Psoas muscle (tissue), 8 donors: ENCODE results near the gene HORMAD2. TPM values are rescaled to one million over a fixed set of nuclear protein-coding genes. Genes with fewer than 3 reads are reported as not detected.

Experiments
- ATAC-seq, 4 donors: fragments of 200-7000 bp; cut with Tn5 transposase; one replicate each; pipeline ENCODE4 v1.9.1; 2020; ENCODE audit warnings: moderate library complexity in 3 of 4, mild to moderate bottlenecking in 2 of 4
- DNase-seq, 2 donors: peaks; one replicate each; pipeline ENCODE4 v3.0.0-alpha.2; 2020
- H3K27ac ChIP-seq: fragments of 200-600 bp; one replicate; pipeline ENCODE4 v1.8.0; 2022
- H3K27me3 ChIP-seq, 3 donors: fragments of 200-600 bp in 1 of 3; one replicate each; pipeline versions ENCODE4 v1.6.1 to v1.8.0; 2013 to 2022; ENCODE audit warnings: low read length in 2 of 3, mild to moderate bottlenecking in 2 of 3, moderate library complexity in 1 of 3; ENCODE audit not compliant: insufficient read depth in 3 of 3
- H3K36me3 ChIP-seq, 2 donors: fragments of 200-600 bp in 1 of 2; one replicate each; pipeline versions ENCODE4 v1.6.1 to v1.8.0; 2013 to 2022; ENCODE audit warnings: low read depth in 1 of 2, mild to moderate bottlenecking in 1 of 2, moderate library complexity in 1 of 2; ENCODE audit not compliant: insufficient read depth in 1 of 2
- H3K4me1 ChIP-seq: fragments of 200-600 bp; one replicate; pipeline ENCODE4 v1.8.0; 2022
- H3K4me3 ChIP-seq: fragments of 200-600 bp; one replicate; pipeline ENCODE4 v1.8.0; 2022; ENCODE audit warnings: mild to moderate bottlenecking
- H3K9me3 ChIP-seq: fragments of 200-600 bp; one replicate; pipeline ENCODE4 v1.8.0; 2022
- CTCF ChIP-seq: fragments of 200-600 bp; IDR thresholded peaks from one replicate; pipeline ENCODE4 v1.8.0; 2022; ENCODE audit warnings: antibody characterized with exemption
- WGBS, 3 donors: extraction: QIAGEN DNeasy Blood & Tissue Kit; methylation state at CpG; one replicate each; pipeline versions ENCODE4 v1.1.6 to v1.1.7; 2013; 5-methylcytosine and 5-hydroxymethylcytosine counted together
- intact Hi-C, 2 donors: fragments of 100-400 bp; cut with DNase I; formaldehyde crosslinking; loops; one replicate each; pipeline versions ENCODE4 v1.11.0 to v1.14.2; 2022
- polyA plus RNA-seq, 3 donors: library from polyadenylated mRNA; stranded (reverse); fragments of 200-250 nt; gene quantifications; one replicate each; pipeline ENCODE4 v1.2.3, GENCODE V29; 2013
- total RNA-seq, 4 donors: library from RNA; stranded (reverse); fragmentation: NEBNext Ultra II Directional in 2 of 4; extraction: Animal tissue kit (Norgen Biotek cat#: 25700) in 2 of 4; gene quantifications; one replicate each; pipeline versions ENCODE4 v1.2.1 to v1.2.4, GENCODE V29; 2021 to 2023
- donor health status: healthy with polysubstance abuse.
- donor health status: DM: no; HTN: no; CAD: no; lungs with moderate emphysema.
- donor health status: Bipolar disorder and iron deficiency.
- donor health status: healthy.
- donor health status: DM: yes; HTN: yes; CAD: no.
- donor health status: DM: no; HTN: no; CAD: no.
- donor health status: DM: no; HTN: no; CAD: no.
- donor health status: DM: yes; HTN: yes; CAD: no.

Gene HORMAD2
- total and polyA plus RNA-seq, 7 donors: not detected

GRCh38 chr22:30192427-30192826 lies 112.2 kb downstream of the HORMAD2 start:
- Histone ChIP-seq H3K4me3 (no peak overlapping the region), H3K27me3 (peaks cover 0 to 28% (median 2%) of the 10 kb centered on the region in 3 donors), H3K27ac (no peak overlapping the region), H3K36me3 (no peaks in the 10 kb centered on the region), H3K9me3 (no peaks in the 10 kb centered on the region), H3K4me1 (no peaks in the 10 kb centered on the region)
- no peak for TF ChIP-seq CTCF
- WGBS, 3 donors: 78 to 93% (median 79%) methylated on average over 1 of the region's 1 CpG
- intact Hi-C loops: no loop called here
- DNase-seq (no peak), ATAC-seq (no peak)

DNA sequence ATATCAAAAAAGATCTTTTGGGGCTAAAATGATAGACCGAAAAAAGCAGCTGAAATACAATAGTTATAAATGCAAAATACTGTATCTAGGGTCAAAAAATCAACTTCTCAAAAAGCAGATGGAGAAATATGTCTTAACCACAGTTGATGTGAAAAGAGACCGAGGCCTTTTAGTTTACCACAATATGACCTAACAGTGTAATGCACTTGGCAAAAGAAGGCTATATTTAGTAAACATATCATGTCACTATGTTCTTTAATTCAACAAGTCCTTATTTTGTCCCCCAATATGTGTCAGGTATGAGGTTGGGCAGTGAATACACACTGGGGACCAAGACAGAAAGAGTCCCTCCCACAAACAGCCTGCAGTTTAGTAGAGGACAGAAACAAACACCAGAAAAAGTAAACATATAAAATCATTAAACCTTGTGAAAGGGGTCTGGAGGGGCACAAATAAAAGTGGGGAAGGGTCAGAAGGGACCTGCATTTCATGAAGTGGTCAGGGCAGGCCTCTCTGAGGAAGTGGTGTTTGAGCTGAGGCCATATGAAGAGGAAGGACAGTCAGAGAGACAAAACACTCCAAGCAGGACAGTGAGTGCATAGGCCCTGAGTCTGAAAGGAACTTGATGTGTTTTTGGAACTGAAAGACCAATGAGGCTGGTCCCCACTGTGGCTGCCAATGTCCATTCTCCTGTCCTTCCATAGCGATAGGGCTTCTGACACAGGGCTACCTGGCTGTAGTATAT lies 112.9 kb downstream of the HORMAD2 start:
- no peaks in the 10 kb centered on the region for H3K36me3 ChIP-seq
- no peak overlapping the region for H3K4me3 ChIP-seq
- peaks cover 0 to 25% (median 2%) of the 10 kb centered on the region in 3 donors for H3K27me3 ChIP-seq
- no peak overlapping the region for H3K27ac ChIP-seq
- ATAC-seq (no peak), DNase-seq (no peak)
- no peaks in the 10 kb centered on the region for H3K4me1 ChIP-seq
- intact Hi-C loops: no loop called here
- no peak for TF ChIP-seq CTCF
- WGBS, 3 donors: 95 to 96% (median 96%) methylated on average over 3 of the region's 3 CpGs
- H3K9me3 ChIP-seq: no peaks in the 10 kb centered on the region

DNA sequence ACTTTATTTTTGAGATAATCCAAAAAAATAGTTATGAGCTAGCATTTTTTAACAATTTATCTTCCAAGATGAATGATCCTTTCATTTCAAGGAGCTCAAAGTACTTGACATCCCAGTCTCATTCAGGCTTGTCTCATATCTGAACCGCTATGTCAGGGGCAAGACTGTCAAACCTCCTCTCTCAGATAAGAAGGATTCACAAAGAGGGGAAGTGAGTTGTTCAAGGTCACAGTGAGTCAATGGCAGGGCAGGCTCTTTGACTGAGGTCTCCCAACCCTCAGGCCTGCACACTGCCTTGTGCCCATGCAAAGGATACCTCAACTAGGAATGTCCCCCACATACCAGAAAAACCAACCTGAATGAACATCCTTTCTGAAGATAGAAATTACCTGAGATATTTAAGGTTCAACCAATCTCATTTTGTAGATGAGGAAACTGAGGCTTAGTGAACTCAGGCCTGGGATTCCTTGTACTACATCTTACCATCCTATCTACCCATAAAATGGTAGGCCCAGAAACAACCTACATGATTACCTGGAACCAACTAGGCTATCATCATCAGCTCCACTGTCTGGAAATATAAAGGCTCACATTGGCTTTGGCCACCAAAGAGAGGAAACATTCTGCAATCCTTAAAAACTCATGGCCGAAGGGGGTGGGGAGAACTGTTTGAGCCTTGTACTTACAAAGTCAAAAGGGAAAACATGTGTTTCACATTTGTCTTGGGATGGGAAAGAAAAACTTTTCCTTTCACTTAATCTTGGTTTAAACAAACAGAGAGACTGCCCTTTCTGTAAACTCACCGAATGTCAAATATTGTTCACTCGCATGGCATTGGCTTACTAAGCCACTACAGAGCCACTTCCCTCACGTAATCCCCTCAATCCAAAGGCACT lies 115.2 kb downstream of the HORMAD2 start:
- WGBS, 3 donors: 63 to 67% (median 66%) methylated on average over 5 of the region's 5 CpGs
- Histone ChIP-seq H3K9me3 (no peaks in the 10 kb centered on the region), H3K27ac (peak overlapping the region; percentile 71), H3K36me3 (no peaks in the 10 kb centered on the region), H3K4me1 (no peaks in the 10 kb centered on the region), H3K27me3 (peaks cover 0 to 37% (median 2%) of the 10 kb centered on the region in 3 donors), H3K4me3 (no peak overlapping the region)
- ATAC-seq (peak in 1 of 4 donors; percentile 47), DNase-seq (no peak)
- no peak for TF ChIP-seq CTCF
- intact Hi-C loops: no loop called here

DNA sequence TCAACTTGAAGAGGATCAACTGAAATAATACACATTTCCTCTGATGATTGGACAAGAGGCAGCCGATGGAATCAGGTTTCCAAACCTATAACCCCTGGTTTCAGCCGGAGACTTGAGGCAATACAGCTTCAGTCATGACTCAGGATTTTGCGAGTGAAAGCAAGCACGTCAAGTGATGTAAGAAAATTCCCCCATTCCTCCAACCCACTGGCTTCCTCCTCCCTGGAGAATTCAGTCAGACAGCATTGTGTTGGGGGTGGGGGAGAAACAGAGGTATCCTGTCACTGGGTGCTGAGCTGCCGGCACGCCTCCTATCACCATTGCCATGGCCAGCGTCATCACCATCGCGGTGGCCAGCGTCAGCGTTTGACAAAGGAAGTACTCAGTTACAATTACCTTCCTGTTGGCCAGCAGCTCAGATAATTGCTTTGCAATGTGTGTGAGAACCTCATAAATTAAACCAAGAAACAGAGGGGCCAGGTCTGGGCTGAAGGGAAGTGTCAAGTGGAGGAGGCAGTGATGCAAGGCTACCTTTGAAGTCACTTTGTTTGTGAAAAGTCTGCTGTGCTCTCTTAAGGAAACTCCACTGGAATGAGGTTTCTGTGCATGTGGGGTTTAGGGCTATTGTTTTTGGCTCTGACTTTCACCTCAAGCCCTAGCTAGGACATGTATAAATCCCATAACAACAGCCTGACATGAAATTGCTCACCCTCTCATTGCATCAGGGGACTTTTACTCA lies 116.0 kb downstream of the HORMAD2 start:
- no peak for TF ChIP-seq CTCF
- H3K9me3 ChIP-seq: no peaks in the 10 kb centered on the region
- WGBS, 3 donors: 16 to 22% (median 18%) methylated on average over 11 of the region's 11 CpGs
- intact Hi-C loops: no loop called here
- no peak overlapping the region for H3K4me3 ChIP-seq
- no peaks in the 10 kb centered on the region for H3K36me3 ChIP-seq
- DNase-seq: peak; percentile 81 to 85
- H3K27ac ChIP-seq: peak overlapping the region; percentile 71
- ATAC-seq: peak; percentile 70 to 82 (median 80)
- H3K4me1 ChIP-seq: no peaks in the 10 kb centered on the region
- H3K27me3 ChIP-seq: peaks cover 0 to 34% (median 2%) of the 10 kb centered on the region in 3 donors
